ENCODE data around the gene WDR38. TPM values are rescaled to one million over a fixed set of nuclear protein-coding genes. Genes with fewer than 3 reads are reported as not detected.
"Not testable (repeated sequence)": the region's sequence is repeated elsewhere in the genome, so short reads cannot be mapped to it uniquely, and the experiment has no call there.

WDR38 gene
- total RNA-seq, 1 experiment from 2014 or later = not detected

GRCh38 chr9:124838567-124839275 is 14.5 kb upstream of the WDR38 start:
- H3K4me1 ChIP-seq; H3K27ac Mint-ChIP-seq (ENCODE audit: unreplicated experiment); H3K4me3 Mint-ChIP-seq (ENCODE audit: unreplicated experiment); DNase-seq; H3K36me3 Mint-ChIP-seq (ENCODE audit: insufficient read depth, unreplicated experiment); H3K36me3 ChIP-seq (ENCODE audit: control insufficient read depth, insufficient read depth, low read length); BruUV-seq (replicated peaks); H3K27me3 Mint-ChIP-seq (ENCODE audit: insufficient read depth, unreplicated experiment); POLR2A ChIA-PET; H3K4me3 ChIP-seq (ENCODE audit: low read depth, low read length); intact Hi-C loops (cut with micrococcal nuclease; ENCODE audit: unreplicated experiment); H3K4me1 Mint-ChIP-seq (ENCODE audit: low read depth, unreplicated experiment); H3K27me3 ChIP-seq (replicated peaks; ENCODE audit: control insufficient read depth, insufficient read depth, low read length); H3K9me3 Mint-ChIP-seq (ENCODE audit: unreplicated experiment); H3K9me3 ChIP-seq: not testable (repeated sequence)
- CTCF ChIA-PET = interaction anchor here (0.6 to 1.7 kb wide), 4 partner anchors 14 to 447 kb away, joined by 3 to 4 read pairs (median 4); no protein-coding TSS in a partner anchor

- BruUV-seq (replicated peaks) = no TSS peak
- peak; percentile 42 for DNase-seq
- ChIA-PET POLR2A (no interaction called here), CTCF (interaction anchor here (0.9 to 2.7 kb wide), 5 partner anchors 13 to 68 kb away, joined by 3 to 17 read pairs (median 4); partner anchors contain the start of genes OLFML2A and WDR38)
- intact Hi-C loops (cut with micrococcal nuclease; ENCODE audit: unreplicated experiment) = no loop called here
- H3K27ac Mint-ChIP-seq (ENCODE audit: unreplicated experiment) = peak overlapping the region; percentile 51
- H3K27me3 Mint-ChIP-seq (ENCODE audit: insufficient read depth, unreplicated experiment) = no peaks in the 10 kb centered on the region
- peak; percentile 34 to 57 for TF ChIP-seq CTCF (IDR thresholded peaks at IDR 0.05; ENCODE audit: insufficient read depth in 1 of 2, low read depth in 1 of 2, low read length in 1 of 2, severe bottlenecking in 1 of 2, unreplicated experiment in 1 of 2)
- H3K36me3 ChIP-seq (ENCODE audit: control insufficient read depth, insufficient read depth, low read length) = no peaks in the 10 kb centered on the region
- no peak overlapping the region for H3K4me3 ChIP-seq (ENCODE audit: low read depth, low read length)
- no peaks in the 10 kb centered on the region for H3K27me3 ChIP-seq (replicated peaks; ENCODE audit: control insufficient read depth, insufficient read depth, low read length)
- H3K4me1 Mint-ChIP-seq (ENCODE audit: low read depth, unreplicated experiment) = no peaks in the 10 kb centered on the region
- no peak overlapping the region for H3K4me3 Mint-ChIP-seq (ENCODE audit: unreplicated experiment)
- H3K4me1 ChIP-seq = 0 out of 2 replicates have a peak, but pooled peaks cover 3% of the 10 kb centered on the region
- no peaks in the 10 kb centered on the region for H3K9me3 ChIP-seq
- no peaks in the 10 kb centered on the region for H3K36me3 Mint-ChIP-seq (ENCODE audit: insufficient read depth, unreplicated experiment)
- H3K9me3 Mint-ChIP-seq (ENCODE audit: unreplicated experiment) = no peaks in the 10 kb centered on the region
These were observed 13.5 kb upstream of the WDR38 start for GRCh38 chr9:124839612-124840299.

DNA sequence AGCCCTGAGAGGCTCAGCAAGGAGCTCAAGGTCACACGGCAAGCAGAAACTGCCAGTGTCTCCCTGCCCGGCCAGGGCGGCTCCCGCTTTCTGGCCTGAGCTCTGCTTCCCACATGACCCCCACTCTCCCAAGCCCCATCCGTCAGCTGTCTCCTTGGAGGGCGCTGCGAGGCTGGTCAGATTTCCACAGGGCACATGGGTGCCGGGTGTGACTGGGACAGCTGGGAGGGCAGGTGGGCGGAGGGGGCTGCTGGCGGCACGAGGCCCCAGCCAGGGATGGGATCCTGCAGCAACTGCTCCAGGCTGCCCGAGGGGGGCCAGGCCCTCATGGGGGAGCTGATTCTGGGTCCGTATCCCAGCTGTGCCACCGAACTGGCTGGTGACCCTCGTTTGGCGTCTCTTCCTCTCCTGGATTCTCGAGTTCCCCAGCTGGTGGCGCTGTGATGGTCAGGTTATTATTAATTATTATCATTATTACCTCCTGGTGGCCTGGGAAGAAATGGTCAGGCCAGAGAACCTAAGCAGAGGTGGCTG is 12.9 kb upstream of the WDR38 start:
- H3K9me3 ChIP-seq = no peaks in the 10 kb centered on the region
- no peaks in the 10 kb centered on the region for H3K4me1 ChIP-seq
- peak; percentile 18 for TF ChIP-seq CTCF (IDR thresholded peaks at IDR 0.05; ENCODE audit: insufficient read depth in 1 of 2, low read depth in 1 of 2, low read length in 1 of 2, severe bottlenecking in 1 of 2, unreplicated experiment in 1 of 2)
- DNase-seq = no peak
- intact Hi-C loops (cut with micrococcal nuclease; ENCODE audit: unreplicated experiment) = no loop called here
- ChIA-PET POLR2A (no interaction called here), CTCF (interaction anchor here (1.0 to 2.7 kb wide), 3 partner anchors 12 to 63 kb away, joined by 3 to 17 read pairs (median 4); partner anchors contain the start of genes OLFML2A and WDR38)
- no peaks in the 10 kb centered on the region for H3K9me3 Mint-ChIP-seq (ENCODE audit: unreplicated experiment)
- no peaks in the 10 kb centered on the region for H3K27me3 ChIP-seq (replicated peaks; ENCODE audit: control insufficient read depth, insufficient read depth, low read length)
- no peak overlapping the region for H3K4me3 Mint-ChIP-seq (ENCODE audit: unreplicated experiment)
- BruUV-seq (replicated peaks) = no TSS peak
- no peaks in the 10 kb centered on the region for H3K36me3 ChIP-seq (ENCODE audit: control insufficient read depth, insufficient read depth, low read length)
- no peaks in the 10 kb centered on the region for H3K4me1 Mint-ChIP-seq (ENCODE audit: low read depth, unreplicated experiment)
- no peaks in the 10 kb centered on the region for H3K36me3 Mint-ChIP-seq (ENCODE audit: insufficient read depth, unreplicated experiment)
- H3K27me3 Mint-ChIP-seq (ENCODE audit: insufficient read depth, unreplicated experiment) = no peaks in the 10 kb centered on the region
- H3K27ac Mint-ChIP-seq (ENCODE audit: unreplicated experiment) = no peak overlapping the region
- no peak overlapping the region for H3K4me3 ChIP-seq (ENCODE audit: low read depth, low read length)

Measured in Caco-2 (cell line).